Osteoblast (primary cell): ENCODE measurements around the gene CSAG2. TPM values are rescaled to one million over a fixed set of nuclear protein-coding genes. Genes with fewer than 3 reads are reported as not detected.
"Not testable (repeated sequence)": the region's sequence is repeated elsewhere in the genome, so short reads cannot be mapped to it uniquely, and the experiment has no call there.

Source experiments
- DNase-seq: peaks from one replicate; pipeline ENCODE4 v3.0.0; 2011; ENCODE audit warnings: low spot score, mixed read lengths; ENCODE audit not compliant: insufficient read length; ENCODE audit errors: missing footprints
- H2AFZ ChIP-seq: 2 replicates; pipeline ENCODE4 v1.6.0; 2011; ENCODE audit warnings: mild to moderate bottlenecking, low read length
- H3K27ac ChIP-seq: 2 replicates; pipeline ENCODE4 v1.5.1; 2011; ENCODE audit warnings: mild to moderate bottlenecking, low read depth, low read length, moderate library complexity
- H3K27me3 ChIP-seq: 2 replicates; pipeline ENCODE4 v1.6.0; 2012; ENCODE audit warnings: mild to moderate bottlenecking, control low read depth, inconsistent platforms, low read length, moderate library complexity; ENCODE audit not compliant: insufficient read depth
- H3K36me3 ChIP-seq: 2 replicates; pipeline ENCODE4 v1.5.1; 2011; ENCODE audit warnings: mild to moderate bottlenecking, low read length, control low read depth, moderate library complexity; ENCODE audit not compliant: insufficient read depth
- H3K4me1 ChIP-seq: 2 replicates; pipeline ENCODE4 v1.5.1; 2011; ENCODE audit warnings: mild to moderate bottlenecking, low read length, control low read depth, moderate library complexity; ENCODE audit not compliant: insufficient read depth
- H3K4me2 ChIP-seq: 2 replicates; pipeline ENCODE4 v1.6.0; 2011; ENCODE audit warnings: mild to moderate bottlenecking, low read length; ENCODE audit not compliant: insufficient read depth
- H3K4me3 ChIP-seq: fragments of 200-600 bp; sonication (generic); 3 replicates; pipeline ENCODE4 v1.5.1; 2012; ENCODE audit warnings: mild to moderate bottlenecking, low read length, inconsistent platforms; ENCODE audit not compliant: insufficient read depth
- H3K79me2 ChIP-seq: 2 replicates; pipeline ENCODE4 v1.6.0; 2012; ENCODE audit warnings: mild to moderate bottlenecking, low read length, control low read depth, inconsistent platforms; ENCODE audit not compliant: insufficient read depth
- H3K9me3 ChIP-seq: 2 replicates; pipeline ENCODE4 v1.5.1; 2011; ENCODE audit warnings: low read depth, low read length, control low read depth
- H4K20me1 ChIP-seq: 2 replicates; pipeline ENCODE4 v1.6.0; 2012; ENCODE audit warnings: mild to moderate bottlenecking, low read length, control low read depth; ENCODE audit not compliant: insufficient read depth
- CTCF ChIP-seq: IDR thresholded peaks from 2 replicates; pipeline ENCODE4 v1.5.1; 2011; ENCODE audit warnings: mild to moderate bottlenecking, low read depth, low read length, moderate library complexity; ENCODE audit errors: extremely low read depth
- total RNA-seq: library from RNA; depleted of rRNA; stranded (reverse); fragments of >200 nt; gene quantifications from 2 replicates; pipeline ENCODE4 v1.2.3, GENCODE V29; 2012

CSAG2 gene
- total RNA-seq, 1 donor = not detected

- not testable (repeated sequence) for H4K20me1 ChIP-seq
These were observed 34.4 kb downstream of the CSAG2 start for GRCh38 chrX:152674652-152675051.

GRCh38 chrX:152674135-152674534 lies 34.9 kb downstream of the CSAG2 start:
- Histone ChIP-seq H3K27me3 (no peaks in the 10 kb centered on the region), H2AFZ (no peak overlapping the region), H3K4me2 (no peak overlapping the region), H3K9me3 (no peaks in the 10 kb centered on the region), H3K79me2 (no peaks in the 10 kb centered on the region), H3K4me1 (no peaks in the 10 kb centered on the region), H3K4me3 (no peak overlapping the region), H4K20me1 (no peaks in the 10 kb centered on the region), H3K27ac (no peak overlapping the region), H3K36me3 (no peaks in the 10 kb centered on the region)
- no peak for TF ChIP-seq CTCF
- no peak for DNase-seq

More at GRCh38 chrX:152674652-152675051, 34.4 kb downstream of the CSAG2 start:
- not testable (repeated sequence) for H3K27ac ChIP-seq, H2AFZ ChIP-seq, H3K4me3 ChIP-seq, H3K4me2 ChIP-seq, H3K79me2 ChIP-seq, H3K36me3 ChIP-seq, H3K4me1 ChIP-seq, DNase-seq, H3K9me3 ChIP-seq, H3K27me3 ChIP-seq

- Histone ChIP-seq H3K27me3 (no peaks in the 10 kb centered on the region), H2AFZ (no peak overlapping the region), H3K27ac (no peak overlapping the region), H3K4me1 (no peaks in the 10 kb centered on the region), H3K36me3 (no peaks in the 10 kb centered on the region), H3K4me2 (no peak overlapping the region), H3K79me2 (no peaks in the 10 kb centered on the region), H3K4me3 (no peak overlapping the region), H3K9me3 (no peaks in the 10 kb centered on the region), H4K20me1 (no peaks in the 10 kb centered on the region)
- TF ChIP-seq CTCF = no peak
- DNase-seq = no peak
These were observed 46.0 kb downstream of the CSAG2 start for GRCh38 chrX:152663086-152663485.

- no peak for DNase-seq
- no peak overlapping the region for H3K4me3 ChIP-seq
- H3K27ac ChIP-seq = no peak overlapping the region
- TF ChIP-seq CTCF = no peak
- no peaks in the 10 kb centered on the region for H3K27me3 ChIP-seq
- no peaks in the 10 kb centered on the region for H3K79me2 ChIP-seq
- no peak overlapping the region for H3K4me2 ChIP-seq
- H3K36me3 ChIP-seq = no peaks in the 10 kb centered on the region
- H2AFZ ChIP-seq = no peak overlapping the region
- H3K4me1 ChIP-seq = no peaks in the 10 kb centered on the region
- no peaks in the 10 kb centered on the region for H3K9me3 ChIP-seq
- H4K20me1 ChIP-seq = no peaks in the 10 kb centered on the region
These were observed 50.8 kb downstream of the CSAG2 start for GRCh38 chrX:152658302-152658701.

Other genes starting within 250 kb of the CSAG2 start
- gene GABRQ, start 71.4 kb downstream of the CSAG2 start, total RNA-seq = not detected in 2 replicates
- gene MAGEA3, start 10.5 kb downstream of the CSAG2 start, total RNA-seq = not detected in 2 replicates
- gene MAGEA2B, start 5.4 kb upstream of the CSAG2 start, total RNA-seq = not detected in 2 replicates
- not detected in 2 replicates for gene CSAG1, start 24.4 kb upstream of the CSAG2 start, total RNA-seq
- not detected in 2 replicates for gene MAGEA12, start 24.5 kb upstream of the CSAG2 start, total RNA-seq
- not detected in 2 replicates for gene MAGEA2, start 44.6 kb upstream of the CSAG2 start, total RNA-seq
- gene CSAG3, start 49.9 kb upstream of the CSAG2 start, total RNA-seq = not detected in 2 replicates
- gene MAGEA6, start 60.4 kb upstream of the CSAG2 start, total RNA-seq = not detected in 2 replicates
- gene CETN2, start 121.5 kb upstream of the CSAG2 start, total RNA-seq = 42.1 and 44.2 TPM in 2 replicates
- gene NSDHL, start 121.8 kb upstream of the CSAG2 start, total RNA-seq = 15.9 and 18.9 TPM in 2 replicates
- gene ZNF185, start 188.8 kb upstream of the CSAG2 start, total RNA-seq = 1.1 and 1.2 TPM in 2 replicates